SK-N-SH treated with all-trans-retinoic acid at 6 μM for 48 hours (cell line): ENCODE results near the gene LEFTY1.

Experiments used
- ARNTL ChIP-seq: fragments of 450-650 bp; formaldehyde crosslinking; IDR thresholded peaks from 2 replicates; pipeline ENCODE4 v1.5.0; 2020; ENCODE audit warnings: low read depth, mild to moderate bottlenecking, moderate library complexity, borderline replicate concordance
- BACH2 ChIP-seq: fragments of 250-450 bp; sonication (Bioruptor Pico); IDR thresholded peaks from 2 replicates; pipeline ENCODE4 v1.9.0; 2021; ENCODE audit warnings: mild to moderate bottlenecking, borderline replicate concordance
- ESRRG ChIP-seq: fragments of 250-450 bp; sonication (Bioruptor Pico); IDR thresholded peaks from 2 replicates; pipeline ENCODE4 v1.6.1; 2021; ENCODE audit warnings: mild to moderate bottlenecking
- OSR1 ChIP-seq: fragments of 250-450 bp; sonication (Bioruptor Pico); IDR thresholded peaks from 2 replicates; pipeline ENCODE4 v1.8.0; 2022; ENCODE audit warnings: moderate library complexity, mild to moderate bottlenecking, inconsistent platforms
- ZFP3 ChIP-seq: fragments of 250-450 bp; sonication (Bioruptor Pico); IDR thresholded peaks from 2 replicates; pipeline ENCODE4 v1.5.0; 2020; ENCODE audit warnings: mild to moderate bottlenecking, moderate library complexity
- ZNF70 ChIP-seq: fragments of 450-650 bp; formaldehyde crosslinking; IDR thresholded peaks from 2 replicates; pipeline ENCODE4 v1.5.0; 2020; ENCODE audit warnings: mild to moderate bottlenecking, moderate library complexity
- ZNF8 ChIP-seq: fragments of 450-650 bp; formaldehyde crosslinking; IDR thresholded peaks from 2 replicates; pipeline ENCODE4 v1.5.0; 2020; ENCODE audit warnings: mild to moderate bottlenecking, moderate library complexity
- TF ChIP-seq, protein P1 (sequence below): fragments of 250-450 bp; sonication (Bioruptor Pico); IDR thresholded peaks from 2 replicates; pipeline ENCODE4 v1.8.0; 2020; ENCODE audit warnings: mild to moderate bottlenecking, moderate library complexity, borderline replicate concordance
- TF ChIP-seq, protein P2 (sequence below): fragments of 250-450 bp; sonication (Bioruptor Pico); IDR thresholded peaks from 2 replicates; pipeline ENCODE4 v1.5.1; 2020; ENCODE audit warnings: low read depth, mild to moderate bottlenecking, moderate library complexity

- TF ChIP-seq OSR1 (CRISPR knock-in tag) (no peak), ZNF70 (CRISPR knock-in tag) (no peak), BACH2 (CRISPR knock-in tag) (no peak), ZNF8 (CRISPR knock-in tag) (no peak), ZFP3 (CRISPR knock-in tag) (no peak), ESRRG (no peak), ARNTL (CRISPR knock-in tag) (no peak)
- TF ChIP-seq, protein P1, sequence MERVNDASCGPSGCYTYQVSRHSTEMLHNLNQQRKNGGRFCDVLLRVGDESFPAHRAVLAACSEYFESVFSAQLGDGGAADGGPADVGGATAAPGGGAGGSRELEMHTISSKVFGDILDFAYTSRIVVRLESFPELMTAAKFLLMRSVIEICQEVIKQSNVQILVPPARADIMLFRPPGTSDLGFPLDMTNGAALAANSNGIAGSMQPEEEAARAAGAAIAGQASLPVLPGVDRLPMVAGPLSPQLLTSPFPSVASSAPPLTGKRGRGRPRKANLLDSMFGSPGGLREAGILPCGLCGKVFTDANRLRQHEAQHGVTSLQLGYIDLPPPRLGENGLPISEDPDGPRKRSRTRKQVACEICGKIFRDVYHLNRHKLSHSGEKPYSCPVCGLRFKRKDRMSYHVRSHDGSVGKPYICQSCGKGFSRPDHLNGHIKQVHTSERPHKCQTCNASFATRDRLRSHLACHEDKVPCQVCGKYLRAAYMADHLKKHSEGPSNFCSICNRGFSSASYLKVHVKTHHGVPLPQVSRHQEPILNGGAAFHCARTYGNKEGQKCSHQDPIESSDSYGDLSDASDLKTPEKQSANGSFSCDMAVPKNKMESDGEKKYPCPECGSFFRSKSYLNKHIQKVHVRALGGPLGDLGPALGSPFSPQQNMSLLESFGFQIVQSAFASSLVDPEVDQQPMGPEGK, result no peak
- TF ChIP-seq, protein P2, sequence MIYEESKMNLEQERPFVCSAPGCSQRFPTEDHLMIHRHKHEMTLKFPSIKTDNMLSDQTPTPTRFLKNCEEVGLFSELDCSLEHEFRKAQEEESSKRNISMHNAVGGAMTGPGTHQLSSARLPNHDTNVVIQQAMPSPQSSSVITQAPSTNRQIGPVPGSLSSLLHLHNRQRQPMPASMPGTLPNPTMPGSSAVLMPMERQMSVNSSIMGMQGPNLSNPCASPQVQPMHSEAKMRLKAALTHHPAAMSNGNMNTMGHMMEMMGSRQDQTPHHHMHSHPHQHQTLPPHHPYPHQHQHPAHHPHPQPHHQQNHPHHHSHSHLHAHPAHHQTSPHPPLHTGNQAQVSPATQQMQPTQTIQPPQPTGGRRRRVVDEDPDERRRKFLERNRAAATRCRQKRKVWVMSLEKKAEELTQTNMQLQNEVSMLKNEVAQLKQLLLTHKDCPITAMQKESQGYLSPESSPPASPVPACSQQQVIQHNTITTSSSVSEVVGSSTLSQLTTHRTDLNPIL, result no peak
Measured at GRCh38 chr1:225930566-225930965, 41.6 kb upstream of the LEFTY1 start.
